Activated CD4-positive, alpha-beta memory T cell treated with anti-CD3 and anti-CD28 coated beads, Interleukin-2, amount 10 ng/mL, durations not matched to agents 7 days and 5 days (primary cell): ENCODE measurements around the gene DPP9. TPM values are rescaled to one million over a fixed set of nuclear protein-coding genes. Genes with fewer than 3 reads are reported as not detected.

Experiments used
- CTCF ChIA-PET: fragments of 350-600 bp; sonication (Branson Sonifier 250); formaldehyde crosslinking; loops from one replicate; lab custom pipeline; 2021; ENCODE audit warnings: antibody characterized with exemption, inconsistent platforms; lab: Charles Lee
- POLR2A ChIA-PET: fragments of 350-600 bp; sonication (Branson Sonifier 250); formaldehyde crosslinking; loops from one replicate; lab custom pipeline; 2021; ENCODE audit warnings: antibody characterized with exemption; lab: Charles Lee
- DNase-seq: peaks from one replicate; pipeline ENCODE4 v3.0.0-alpha.2; 2020
- H3K27ac Mint-ChIP-seq: one replicate; pipeline ENCODE4 v1.8.0; 2021; ENCODE audit warnings: mild to moderate bottlenecking, mixed read lengths
- H3K27me3 Mint-ChIP-seq: one replicate; pipeline ENCODE4 v1.8.0; 2021; ENCODE audit warnings: mixed read lengths
- H3K36me3 Mint-ChIP-seq: one replicate; pipeline ENCODE4 v1.8.0; 2021; ENCODE audit warnings: low read depth, mixed read lengths
- H3K4me1 Mint-ChIP-seq: one replicate; pipeline ENCODE4 v1.8.0; 2021; ENCODE audit warnings: mixed read lengths
- H3K4me3 Mint-ChIP-seq: one replicate; pipeline ENCODE4 v1.8.0; 2021; ENCODE audit warnings: mild to moderate bottlenecking, mixed read lengths
- H3K9me3 Mint-ChIP-seq: one replicate; pipeline ENCODE4 v1.8.0; 2021; ENCODE audit warnings: mixed read lengths
- total RNA-seq, 2 experiments: library from RNA; stranded (reverse); gene quantifications; one replicate each; pipeline ENCODE4 v1.2.3, GENCODE V29; 2021

Gene DPP9
- total RNA-seq, 2 experiments from 2014 or later: 67.6 to 78.3 TPM

GRCh38 chr19:4653793-4654436 lies 69.7 kb downstream of the DPP9 start:
- H3K4me1 Mint-ChIP-seq: peaks cover 2% of the 10 kb centered on the region
- no peak for DNase-seq
- no peak overlapping the region for H3K27ac Mint-ChIP-seq
- H3K36me3 Mint-ChIP-seq: peaks cover 26% of the 10 kb centered on the region
- H3K4me3 Mint-ChIP-seq: no peak overlapping the region
- no peaks in the 10 kb centered on the region for H3K9me3 Mint-ChIP-seq
- no peaks in the 10 kb centered on the region for H3K27me3 Mint-ChIP-seq
- ChIA-PET POLR2A (interaction anchor here (0.7 kb wide), 1 partner anchor 470 kb away, joined by 3 read pairs; no protein-coding TSS in a partner anchor), CTCF (no interaction called here)

GRCh38 chr19:4652075-4652474 lies 71.6 kb downstream of the DPP9 start:
- no peak overlapping the region for H3K27ac Mint-ChIP-seq
- H3K9me3 Mint-ChIP-seq: no peaks in the 10 kb centered on the region
- H3K27me3 Mint-ChIP-seq: no peaks in the 10 kb centered on the region
- DNase-seq: no peak
- CTCF ChIA-PET: no interaction called here
- H3K4me3 Mint-ChIP-seq: no peak overlapping the region
- POLR2A ChIA-PET: no interaction called here
- peaks cover 2% of the 10 kb centered on the region for H3K4me1 Mint-ChIP-seq
- H3K36me3 Mint-ChIP-seq: peaks cover 20% of the 10 kb centered on the region

- ChIA-PET CTCF (interaction anchor here (1.6 kb wide), 1 partner anchor 14 kb away, joined by 5 read pairs; no protein-coding TSS in a partner anchor), POLR2A (no interaction called here)
- no peaks in the 10 kb centered on the region for H3K9me3 Mint-ChIP-seq
- no peak overlapping the region for H3K4me3 Mint-ChIP-seq
- DNase-seq: no peak
- H3K4me1 Mint-ChIP-seq: peaks cover 2% of the 10 kb centered on the region
- H3K27ac Mint-ChIP-seq: no peak overlapping the region
- H3K27me3 Mint-ChIP-seq: no peaks in the 10 kb centered on the region
- peaks cover 16% of the 10 kb centered on the region for H3K36me3 Mint-ChIP-seq
These were observed 73.5 kb downstream of the DPP9 start for GRCh38 chr19:4650159-4650558.

- Mint-ChIP-seq H3K4me3 (no peak overlapping the region), H3K36me3 (peaks cover 10% of the 10 kb centered on the region), H3K4me1 (peaks cover 2% of the 10 kb centered on the region), H3K27ac (no peak overlapping the region), H3K27me3 (no peaks in the 10 kb centered on the region), H3K9me3 (no peaks in the 10 kb centered on the region)
- DNase-seq: no peak
- ChIA-PET POLR2A (no interaction called here), CTCF (interaction anchor here (0.5 to 3.0 kb wide), 3 partner anchors 13 to 497 kb away, joined by 3 to 7 read pairs (median 5); no protein-coding TSS in a partner anchor)
These were observed 74.1 kb downstream of the DPP9 start for GRCh38 chr19:4649392-4650047.

GRCh38 chr19:4647676-4648644 lies 75.7 kb downstream of the DPP9 start:
- Mint-ChIP-seq H3K27me3 (no peaks in the 10 kb centered on the region), H3K9me3 (no peaks in the 10 kb centered on the region), H3K4me3 (no peak overlapping the region), H3K4me1 (peaks cover 2% of the 10 kb centered on the region), H3K27ac (peak overlapping the region; percentile 16), H3K36me3 (peaks cover 8% of the 10 kb centered on the region)
- CTCF ChIA-PET: interaction anchor here (1.0 to 3.0 kb wide), 2 partner anchors 12 to 13 kb away, joined by 3 to 7 read pairs; no protein-coding TSS in a partner anchor
- DNase-seq: no peak
- POLR2A ChIA-PET: no interaction called here

GRCh38 chr19:4645718-4646117 lies 77.9 kb downstream of the DPP9 start:
- H3K9me3 Mint-ChIP-seq: no peaks in the 10 kb centered on the region
- H3K36me3 Mint-ChIP-seq: peaks cover 5% of the 10 kb centered on the region
- POLR2A ChIA-PET: no interaction called here
- peaks cover 5% of the 10 kb centered on the region for H3K4me1 Mint-ChIP-seq
- no peaks in the 10 kb centered on the region for H3K27me3 Mint-ChIP-seq
- H3K27ac Mint-ChIP-seq: no peak overlapping the region
- no peak for DNase-seq
- CTCF ChIA-PET: interaction anchor here (0.7 to 2.5 kb wide), 2 partner anchors 9 to 69 kb away, joined by 3 to 14 read pairs; no protein-coding TSS in a partner anchor
- H3K4me3 Mint-ChIP-seq: no peak overlapping the region

- no peak overlapping the region for H3K4me3 Mint-ChIP-seq
- no peaks in the 10 kb centered on the region for H3K9me3 Mint-ChIP-seq
- ChIA-PET POLR2A (no interaction called here), CTCF (no interaction called here)
- peaks cover 3% of the 10 kb centered on the region for H3K36me3 Mint-ChIP-seq
- H3K4me1 Mint-ChIP-seq: peaks cover 21% of the 10 kb centered on the region
- no peaks in the 10 kb centered on the region for H3K27me3 Mint-ChIP-seq
- no peak for DNase-seq
- H3K27ac Mint-ChIP-seq: no peak overlapping the region
These were observed 81.0 kb downstream of the DPP9 start for GRCh38 chr19:4642625-4643024.

GRCh38 chr19:4641132-4641531 lies 82.5 kb downstream of the DPP9 start:
- H3K4me3 Mint-ChIP-seq: peak overlapping the region; percentile 37
- no peak for DNase-seq
- H3K9me3 Mint-ChIP-seq: no peaks in the 10 kb centered on the region
- no peaks in the 10 kb centered on the region for H3K27me3 Mint-ChIP-seq
- POLR2A ChIA-PET: no interaction called here
- CTCF ChIA-PET: no interaction called here
- H3K36me3 Mint-ChIP-seq: no peaks in the 10 kb centered on the region
- H3K27ac Mint-ChIP-seq: no peak overlapping the region
- H3K4me1 Mint-ChIP-seq: peaks cover 28% of the 10 kb centered on the region

GRCh38 chr19:4640247-4641000 lies 83.2 kb downstream of the DPP9 start:
- Mint-ChIP-seq H3K4me3 (peak overlapping the region; percentile 96), H3K27me3 (no peaks in the 10 kb centered on the region), H3K27ac (peak overlapping the region; percentile 35), H3K9me3 (no peaks in the 10 kb centered on the region), H3K4me1 (peaks cover 30% of the 10 kb centered on the region), H3K36me3 (no peaks in the 10 kb centered on the region)
- ChIA-PET POLR2A (interaction anchor here (0.9 kb wide), 1 partner anchor 84 kb away, joined by 4 read pairs; no protein-coding TSS in a partner anchor), CTCF (no interaction called here)
- no peak for DNase-seq

- no peaks in the 10 kb centered on the region for H3K27me3 Mint-ChIP-seq
- no peak for DNase-seq
- no peaks in the 10 kb centered on the region for H3K36me3 Mint-ChIP-seq
- ChIA-PET POLR2A (interaction anchor here (0.9 kb wide), 1 partner anchor 85 kb away, joined by 4 read pairs; no protein-coding TSS in a partner anchor), CTCF (no interaction called here)
- H3K4me3 Mint-ChIP-seq: peak overlapping the region; percentile 96
- no peaks in the 10 kb centered on the region for H3K9me3 Mint-ChIP-seq
- peak overlapping the region; percentile 83 for H3K27ac Mint-ChIP-seq
- peaks cover 34% of the 10 kb centered on the region for H3K4me1 Mint-ChIP-seq
These were observed 84.0 kb downstream of the DPP9 start for GRCh38 chr19:4639531-4640246.

- Mint-ChIP-seq H3K9me3 (no peaks in the 10 kb centered on the region), H3K36me3 (no peaks in the 10 kb centered on the region), H3K27ac (peak within 1 kb of the TSS; percentile 86), H3K27me3 (no peaks in the 10 kb centered on the region), H3K4me1 (peaks cover 41% of the 10 kb centered on the region), H3K4me3 (peak within 1 kb of the TSS; percentile 96)
- POLR2A ChIA-PET: no interaction called here
- DNase-seq: peak; percentile 99
- CTCF ChIA-PET: interaction anchor here (1.9 kb wide), 1 partner anchor 63 kb away, joined by 9 read pairs; no protein-coding TSS in a partner anchor
These were observed 84.7 kb downstream of the DPP9 start, which contains the start of gene TNFAIP8L1 for GRCh38 chr19:4638828-4639530. Gene TNFAIP8L1, plus strand, starts transcription at chr19:4639516. Its CDS starts 12,354 bp downstream, at chr19:4651870.
